HL-60 (cell line): ENCODE results near the gene SLFNL1.

Experiments used
- DNase-seq, 2 experiments: peaks; one replicate each; pipeline ENCODE4 v3.0.0-alpha.2; 2010 to 2020; ENCODE audit warnings: low read depth in 1 of 2, low spot score in 1 of 2
- H3K27ac ChIP-seq: fragments of 250-450 bp; sonication (Bioruptor Pico); replicated peaks from 2 replicates; pipeline ENCODE4 v1.5.1; 2020; ENCODE audit warnings: mild to moderate bottlenecking, moderate library complexity
- H3K27me3 ChIP-seq: fragments of 250-450 bp; sonication (Bioruptor Pico); 2 replicates; pipeline ENCODE4 v1.5.1; 2021; ENCODE audit warnings: mild to moderate bottlenecking, moderate library complexity; ENCODE audit not compliant: insufficient read depth, poor library complexity, severe bottlenecking
- H3K4me3 ChIP-seq: replicated peaks from 2 replicates; pipeline ENCODE4 v1.5.1; 2011; ENCODE audit warnings: mild to moderate bottlenecking, control low read depth, low read length; ENCODE audit not compliant: insufficient read depth
- CTCF ChIP-seq: IDR thresholded peaks from one replicate; pipeline ENCODE4 v1.5.1; 2011; ENCODE audit warnings: low read length, control low read depth, inconsistent platforms; ENCODE audit not compliant: insufficient read depth
- GABPA ChIP-seq: IDR thresholded peaks from 2 replicates; pipeline ENCODE4 v1.6.1; 2012; ENCODE audit warnings: low read depth
- POLR2AphosphoS5 ChIP-seq: IDR thresholded peaks from 2 replicates; pipeline ENCODE4 v1.6.1; 2012; ENCODE audit warnings: low read depth
- SPI1 ChIP-seq: IDR thresholded peaks from 2 replicates; pipeline ENCODE4 v1.6.1; 2012; ENCODE audit warnings: low read depth, mild to moderate bottlenecking, borderline replicate concordance
- TF ChIP-seq, protein P1 (sequence below): IDR thresholded peaks from 2 replicates; pipeline ENCODE4 v1.6.1; 2012; ENCODE audit warnings: low read depth; ENCODE audit not compliant: insufficient replicate concordance

The SLFNL1 gene

DNA sequence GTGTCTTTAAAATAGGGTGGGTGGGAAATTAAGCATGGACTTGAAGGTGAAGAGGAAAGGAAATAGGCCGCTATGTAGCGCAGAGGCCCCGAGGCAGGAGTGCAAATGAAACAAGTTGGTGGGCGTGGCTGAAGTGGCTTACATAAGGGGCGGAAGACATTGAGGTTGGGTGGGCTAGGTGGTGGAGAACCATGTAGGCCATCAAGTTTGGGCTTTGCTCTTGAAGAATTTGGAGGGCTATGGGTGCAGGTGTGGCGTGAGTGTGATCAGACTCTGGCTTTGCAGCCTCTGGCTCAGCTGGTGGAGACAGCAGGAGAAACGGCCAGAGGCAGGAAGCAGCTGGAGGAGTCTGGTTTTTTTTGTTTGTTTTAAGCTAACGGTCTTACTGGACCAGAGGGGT, 6.7 kb downstream of the SLFNL1 start:
- Histone ChIP-seq H3K4me3 (no peak overlapping the region), H3K27me3 (no peaks in the 10 kb centered on the region), H3K27ac (no peak overlapping the region)
- DNase-seq, result no peak
- TF ChIP-seq, protein P1, sequence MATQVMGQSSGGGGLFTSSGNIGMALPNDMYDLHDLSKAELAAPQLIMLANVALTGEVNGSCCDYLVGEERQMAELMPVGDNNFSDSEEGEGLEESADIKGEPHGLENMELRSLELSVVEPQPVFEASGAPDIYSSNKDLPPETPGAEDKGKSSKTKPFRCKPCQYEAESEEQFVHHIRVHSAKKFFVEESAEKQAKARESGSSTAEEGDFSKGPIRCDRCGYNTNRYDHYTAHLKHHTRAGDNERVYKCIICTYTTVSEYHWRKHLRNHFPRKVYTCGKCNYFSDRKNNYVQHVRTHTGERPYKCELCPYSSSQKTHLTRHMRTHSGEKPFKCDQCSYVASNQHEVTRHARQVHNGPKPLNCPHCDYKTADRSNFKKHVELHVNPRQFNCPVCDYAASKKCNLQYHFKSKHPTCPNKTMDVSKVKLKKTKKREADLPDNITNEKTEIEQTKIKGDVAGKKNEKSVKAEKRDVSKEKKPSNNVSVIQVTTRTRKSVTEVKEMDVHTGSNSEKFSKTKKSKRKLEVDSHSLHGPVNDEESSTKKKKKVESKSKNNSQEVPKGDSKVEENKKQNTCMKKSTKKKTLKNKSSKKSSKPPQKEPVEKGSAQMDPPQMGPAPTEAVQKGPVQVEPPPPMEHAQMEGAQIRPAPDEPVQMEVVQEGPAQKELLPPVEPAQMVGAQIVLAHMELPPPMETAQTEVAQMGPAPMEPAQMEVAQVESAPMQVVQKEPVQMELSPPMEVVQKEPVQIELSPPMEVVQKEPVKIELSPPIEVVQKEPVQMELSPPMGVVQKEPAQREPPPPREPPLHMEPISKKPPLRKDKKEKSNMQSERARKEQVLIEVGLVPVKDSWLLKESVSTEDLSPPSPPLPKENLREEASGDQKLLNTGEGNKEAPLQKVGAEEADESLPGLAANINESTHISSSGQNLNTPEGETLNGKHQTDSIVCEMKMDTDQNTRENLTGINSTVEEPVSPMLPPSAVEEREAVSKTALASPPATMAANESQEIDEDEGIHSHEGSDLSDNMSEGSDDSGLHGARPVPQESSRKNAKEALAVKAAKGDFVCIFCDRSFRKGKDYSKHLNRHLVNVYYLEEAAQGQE, result no peak
- no peak for TF ChIP-seq CTCF
- no peak for TF ChIP-seq GABPA
- no peak for TF ChIP-seq POLR2AphosphoS5
- TF ChIP-seq SPI1, result no peak

DNA sequence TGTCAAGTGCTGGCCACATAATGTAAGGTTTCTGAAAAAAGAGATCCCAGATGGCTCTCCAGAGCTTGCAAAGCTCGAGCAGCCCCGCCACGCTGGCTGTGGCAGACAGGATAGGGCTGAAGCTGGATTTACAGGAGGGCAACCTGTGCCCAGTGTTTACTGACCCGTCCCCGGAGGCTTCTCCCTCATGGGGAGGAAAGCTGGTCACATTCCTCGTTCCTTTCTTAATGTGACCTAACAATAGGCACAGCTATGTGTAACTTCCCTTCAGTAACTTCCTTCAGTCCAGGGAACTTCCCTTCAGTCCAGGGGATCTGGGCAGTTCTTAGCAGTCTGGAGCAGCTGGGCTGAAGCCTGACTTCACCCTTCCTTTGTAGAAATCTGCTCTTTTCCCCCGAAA, 7.7 kb downstream of the SLFNL1 start:
- H3K4me3 ChIP-seq, result no peak overlapping the region
- DNase-seq, result no peak
- no peaks in the 10 kb centered on the region for H3K27me3 ChIP-seq
- TF ChIP-seq GABPA (no peak), CTCF (no peak), POLR2AphosphoS5 (no peak), SPI1 (no peak)
- TF ChIP-seq, protein P1, result no peak
- peak overlapping the region; percentile 33 for H3K27ac ChIP-seq

DNA sequence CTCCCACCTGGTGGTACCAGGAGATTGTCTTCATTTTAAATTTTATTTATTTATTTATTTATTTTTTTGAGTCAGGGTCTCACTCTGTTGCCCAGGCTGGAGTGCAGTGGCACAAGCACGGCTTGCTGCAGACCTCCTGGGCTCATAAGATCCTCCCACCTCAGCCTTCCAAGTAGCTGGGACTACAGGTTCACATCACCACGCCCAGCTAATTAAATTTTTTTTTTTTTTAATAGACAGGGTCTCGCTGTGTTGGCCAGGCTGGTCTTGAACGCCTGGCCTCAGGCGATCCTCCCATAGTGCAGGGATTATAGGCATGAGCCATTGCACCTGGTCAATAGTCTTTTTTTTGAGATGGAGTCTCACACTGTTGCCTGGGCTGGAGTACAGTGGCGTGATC, 8.5 kb downstream of the SLFNL1 start:
- Histone ChIP-seq H3K27me3 (no peaks in the 10 kb centered on the region), H3K4me3 (no peak overlapping the region), H3K27ac (no peak overlapping the region)
- DNase-seq, result no peak
- no peak for TF ChIP-seq GABPA
- TF ChIP-seq, protein P1, result no peak
- no peak for TF ChIP-seq SPI1
- no peak for TF ChIP-seq CTCF
- no peak for TF ChIP-seq POLR2AphosphoS5
